ENCODE results near the gene ITGA2. TPM values are rescaled to one million over a fixed set of nuclear protein-coding genes. Genes with fewer than 3 reads are reported as not detected.

ITGA2 gene
- total RNA-seq, 1 experiment from 2014 or later = 1.8 TPM

DNA sequence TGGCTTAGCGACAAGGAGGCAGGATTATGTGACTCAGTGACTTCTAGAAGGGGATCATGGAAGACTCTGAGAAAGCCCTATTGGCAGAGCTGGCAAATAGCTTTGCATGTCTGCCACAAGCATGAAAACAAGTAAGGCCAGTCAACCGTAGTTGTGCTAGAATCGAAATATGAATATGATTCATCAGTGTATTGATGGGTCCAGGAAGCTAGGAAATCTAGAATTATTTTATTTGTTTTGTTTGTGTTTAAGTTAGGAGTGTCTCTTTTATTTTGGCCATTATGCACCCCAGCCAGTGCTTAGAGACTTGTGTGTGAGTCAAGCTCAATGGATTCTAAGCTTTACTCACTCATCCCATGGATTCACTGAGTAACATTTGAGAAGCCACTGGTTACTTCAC is 3.8 kb upstream of the ITGA2 start:
- no peak for DNase-seq (ENCODE audit: low read depth)
- in situ Hi-C loops (cut with HindIII; ENCODE audit: low pct_unique_long_range_greater_than_20kb, low sequenced_read_pairs) = no loop called here

- DNase-seq (ENCODE audit: low read depth) = peak; percentile 36
- in situ Hi-C loops (cut with HindIII; ENCODE audit: low pct_unique_long_range_greater_than_20kb, low sequenced_read_pairs) = no loop called here
These were observed 1.3 kb upstream of the ITGA2 start for GRCh38 chr5:52987711-52988331.

DNA sequence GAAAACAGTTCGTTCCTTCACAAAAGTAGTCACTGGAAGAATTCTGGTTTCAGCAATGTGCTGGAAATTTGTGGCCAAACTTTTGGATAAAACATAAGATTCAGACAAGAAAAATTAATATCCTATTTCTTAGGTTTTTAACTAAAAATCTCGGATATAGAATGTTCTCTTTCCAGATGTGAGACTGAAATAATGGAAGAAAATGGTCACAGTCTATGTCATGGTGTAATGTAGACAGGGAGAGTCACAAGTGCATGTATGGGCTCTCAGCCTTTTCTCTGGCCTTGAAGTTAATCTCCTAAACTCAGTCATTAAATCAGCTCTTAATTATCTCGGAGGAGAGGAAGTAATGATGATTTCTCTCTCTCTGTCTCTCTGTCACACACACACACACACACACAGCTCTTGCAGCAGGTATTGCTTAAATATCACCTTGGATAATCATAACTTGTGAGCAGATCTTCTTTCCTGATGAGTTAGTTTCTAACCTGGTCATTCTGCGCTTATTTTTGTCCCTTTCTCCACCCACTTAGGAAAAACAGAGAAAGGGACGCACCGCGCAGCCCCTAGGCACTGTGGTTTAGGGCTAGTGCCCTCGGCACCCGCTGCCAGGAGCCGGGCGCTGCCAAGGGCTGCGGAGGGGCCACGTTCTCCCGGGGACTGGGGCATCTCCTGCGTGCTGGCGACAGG is 672 bp upstream of the ITGA2 start:
- in situ Hi-C loops (cut with HindIII; ENCODE audit: low pct_unique_long_range_greater_than_20kb, low sequenced_read_pairs) = no loop called here
- peak; percentile 44 for DNase-seq (ENCODE audit: low read depth)

DNA sequence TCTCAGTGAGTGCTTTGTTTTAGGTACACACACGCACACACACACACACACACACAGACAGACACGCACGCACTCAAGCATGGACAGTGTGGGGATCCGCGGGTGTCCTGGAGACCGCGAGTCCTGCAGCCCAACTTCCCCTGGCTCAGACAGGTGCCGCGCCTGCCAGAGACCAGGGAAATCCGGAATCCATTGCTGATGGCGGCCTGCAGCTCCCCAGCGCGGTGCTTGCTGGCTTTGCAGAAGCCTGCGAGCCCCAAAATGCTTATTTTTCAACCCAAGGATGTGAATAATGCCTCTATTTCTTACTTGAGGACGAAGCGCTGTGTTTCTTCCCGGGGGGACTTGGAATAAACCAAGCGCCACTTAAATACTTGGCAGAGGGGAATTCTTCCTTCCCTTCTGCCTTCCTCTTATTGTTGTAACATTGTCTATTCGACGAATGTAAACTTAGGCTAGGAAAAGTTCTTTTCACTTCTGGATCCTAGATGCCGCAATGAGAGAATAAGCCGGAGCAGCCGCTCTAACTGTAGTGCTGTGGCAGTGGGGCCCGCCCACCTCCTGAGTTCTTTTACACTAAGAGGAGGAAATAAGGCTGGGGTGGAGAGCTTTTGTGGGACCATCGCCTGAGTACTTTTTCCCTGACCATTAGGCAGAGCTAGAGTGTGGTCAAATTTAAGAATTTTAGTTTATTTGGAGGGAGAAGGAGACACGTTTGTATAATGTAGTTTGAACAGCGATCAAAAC is 802 bp downstream of the ITGA2 start:
- peak; percentile 54 for DNase-seq (ENCODE audit: low read depth)
- in situ Hi-C loops (cut with HindIII; ENCODE audit: low pct_unique_long_range_greater_than_20kb, low sequenced_read_pairs) = no loop called here

DNA sequence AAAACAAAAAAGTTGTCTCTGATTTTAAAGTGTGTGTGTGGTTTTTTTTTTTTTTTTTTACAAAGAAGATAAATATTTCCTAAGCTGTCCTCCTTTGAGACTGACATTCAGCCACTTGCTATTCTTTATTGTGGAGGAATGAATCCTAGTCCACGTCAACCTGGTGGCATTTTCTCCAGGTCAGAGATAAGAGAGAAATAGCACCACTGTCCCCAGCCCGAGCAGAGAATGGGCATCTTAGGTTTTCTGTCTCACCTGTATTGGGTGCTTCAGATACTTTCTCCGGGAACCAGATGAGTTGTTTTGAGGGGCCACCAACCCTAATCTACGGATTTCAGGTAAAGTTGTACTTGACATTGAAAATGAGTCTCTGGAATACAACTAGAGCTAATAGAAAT is 1.4 kb downstream of the ITGA2 start:
- no peak for DNase-seq (ENCODE audit: low read depth)
- in situ Hi-C loops (cut with HindIII; ENCODE audit: low pct_unique_long_range_greater_than_20kb, low sequenced_read_pairs) = no loop called here

GRCh38 chr5:52993367-52993766 is 4.2 kb downstream of the ITGA2 start:
- no peak for DNase-seq (ENCODE audit: low read depth)
- in situ Hi-C loops (cut with HindIII; ENCODE audit: low pct_unique_long_range_greater_than_20kb, low sequenced_read_pairs) = no loop called here

DNA sequence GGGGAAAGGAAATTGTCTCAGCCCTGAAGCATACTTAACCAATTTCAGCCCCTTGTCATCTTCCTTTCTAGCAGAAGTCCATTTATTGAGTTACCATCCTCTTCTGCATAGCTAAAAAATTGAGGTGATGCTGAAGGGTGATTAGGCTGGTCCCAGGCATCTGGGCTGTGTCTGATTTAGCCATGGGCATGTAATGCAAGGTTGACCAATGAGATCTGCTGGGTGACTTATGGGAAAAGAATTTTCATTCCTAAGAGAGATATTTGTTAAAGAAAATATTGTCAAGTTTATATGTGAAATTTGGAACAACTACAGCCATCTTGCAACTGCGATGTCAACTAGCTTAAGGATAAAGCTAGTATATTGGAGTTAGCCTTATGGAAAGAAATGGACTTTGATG is 5.1 kb downstream of the ITGA2 start:
- in situ Hi-C loops (cut with HindIII; ENCODE audit: low pct_unique_long_range_greater_than_20kb, low sequenced_read_pairs) = no loop called here
- DNase-seq (ENCODE audit: low read depth) = no peak

GRCh38 chr5:52995095-52995494 is 5.9 kb downstream of the ITGA2 start:
- in situ Hi-C loops (cut with HindIII; ENCODE audit: low pct_unique_long_range_greater_than_20kb, low sequenced_read_pairs) = no loop called here
- DNase-seq (ENCODE audit: low read depth) = no peak

GRCh38 chr5:52995914-52996313 is 6.8 kb downstream of the ITGA2 start:
- no peak for DNase-seq (ENCODE audit: low read depth)
- in situ Hi-C loops (cut with HindIII; ENCODE audit: low pct_unique_long_range_greater_than_20kb, low sequenced_read_pairs) = no loop called here

GRCh38 chr5:52996979-52997378 is 7.8 kb downstream of the ITGA2 start:
- DNase-seq (ENCODE audit: low read depth) = no peak
- in situ Hi-C loops (cut with HindIII; ENCODE audit: low pct_unique_long_range_greater_than_20kb, low sequenced_read_pairs) = no loop called here

DNA sequence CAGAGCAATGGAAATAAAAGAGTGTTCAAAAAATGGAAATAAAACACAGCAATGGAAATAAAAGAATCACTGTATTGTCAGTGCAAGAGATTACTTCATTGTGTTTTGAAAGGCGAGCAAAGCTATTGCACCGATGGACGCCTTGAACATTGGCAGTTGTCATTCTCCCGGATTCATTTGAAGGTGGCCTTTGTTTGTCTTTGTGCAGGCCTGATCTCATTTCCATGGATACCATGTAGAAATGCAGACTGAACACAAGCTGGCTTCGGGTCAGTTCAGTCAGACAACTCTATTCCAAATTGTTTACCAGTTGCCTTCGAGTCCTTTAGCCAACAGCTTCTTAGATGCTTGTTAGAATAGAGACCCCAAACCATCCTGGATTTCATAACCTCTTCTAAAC is 8.3 kb downstream of the ITGA2 start:
- peak; percentile 14 for DNase-seq (ENCODE audit: low read depth)
- in situ Hi-C loops (cut with HindIII; ENCODE audit: low pct_unique_long_range_greater_than_20kb, low sequenced_read_pairs) = no loop called here

DNA sequence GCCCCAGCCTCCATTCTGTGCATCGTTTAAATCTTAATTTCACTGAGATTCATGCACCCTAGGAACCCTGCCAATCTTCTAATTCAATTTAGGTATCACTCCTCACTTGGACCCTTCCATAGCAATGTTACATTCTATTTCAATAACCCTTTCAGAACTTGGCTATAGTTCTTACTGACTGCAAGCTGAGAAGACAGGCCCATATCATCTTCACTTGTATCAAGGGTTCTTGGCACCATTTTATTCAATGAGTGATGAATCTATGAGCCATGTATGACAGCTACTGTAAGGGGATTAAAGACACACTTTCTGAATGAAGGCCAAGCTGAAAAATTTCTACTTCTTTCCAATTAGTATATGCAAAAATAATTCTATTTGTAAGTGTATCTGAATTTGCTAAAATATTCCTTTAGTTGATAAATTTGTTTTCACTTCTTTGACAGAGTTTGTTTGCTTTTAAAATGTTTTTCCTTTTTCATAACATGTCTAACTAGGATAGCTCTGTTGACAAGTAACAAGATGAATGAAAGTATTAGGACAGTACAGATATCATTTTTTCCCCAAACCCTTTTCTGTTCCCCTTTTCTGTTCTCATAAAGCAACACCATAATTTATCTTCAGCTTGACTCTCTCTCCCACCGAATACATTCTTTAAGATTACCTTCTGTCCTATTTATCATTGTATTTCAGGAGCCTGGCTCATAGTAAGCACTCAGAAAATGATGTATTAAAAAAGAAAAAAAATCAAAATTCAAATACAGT is 9.6 kb downstream of the ITGA2 start:
- DNase-seq (ENCODE audit: low read depth) = no peak
- in situ Hi-C loops (cut with HindIII; ENCODE audit: low pct_unique_long_range_greater_than_20kb, low sequenced_read_pairs) = no loop called here

GRCh38 chr5:52999344-52999949 is 10.3 kb downstream of the ITGA2 start:
- DNase-seq (ENCODE audit: low read depth) = no peak
- in situ Hi-C loops (cut with HindIII; ENCODE audit: low pct_unique_long_range_greater_than_20kb, low sequenced_read_pairs) = no loop called here

GRCh38 chr5:53001541-53001940 is 12.4 kb downstream of the ITGA2 start:
- in situ Hi-C loops (cut with HindIII; ENCODE audit: low pct_unique_long_range_greater_than_20kb, low sequenced_read_pairs) = no loop called here
- no peak for DNase-seq (ENCODE audit: low read depth)

DNA sequence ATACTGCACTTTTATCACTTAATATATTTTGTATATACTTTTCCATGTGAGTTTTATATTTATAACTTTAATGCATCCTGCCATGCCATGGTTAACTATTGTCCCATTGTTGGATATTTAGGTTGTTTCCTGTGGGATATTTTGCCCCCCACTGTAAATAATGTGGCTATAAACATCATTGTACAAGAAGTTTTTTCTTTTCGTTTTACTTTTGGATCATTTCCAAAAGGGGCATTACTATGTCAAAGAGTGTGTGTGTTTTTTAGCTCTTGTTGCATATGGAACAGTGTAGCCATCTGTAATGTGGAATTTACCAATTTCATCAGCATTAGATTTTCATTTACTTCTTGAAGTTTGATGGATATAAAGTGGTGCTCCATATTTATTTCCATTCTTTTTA is 13.3 kb downstream of the ITGA2 start:
- in situ Hi-C loops (cut with HindIII; ENCODE audit: low pct_unique_long_range_greater_than_20kb, low sequenced_read_pairs) = no loop called here
- no peak for DNase-seq (ENCODE audit: low read depth)

DNA sequence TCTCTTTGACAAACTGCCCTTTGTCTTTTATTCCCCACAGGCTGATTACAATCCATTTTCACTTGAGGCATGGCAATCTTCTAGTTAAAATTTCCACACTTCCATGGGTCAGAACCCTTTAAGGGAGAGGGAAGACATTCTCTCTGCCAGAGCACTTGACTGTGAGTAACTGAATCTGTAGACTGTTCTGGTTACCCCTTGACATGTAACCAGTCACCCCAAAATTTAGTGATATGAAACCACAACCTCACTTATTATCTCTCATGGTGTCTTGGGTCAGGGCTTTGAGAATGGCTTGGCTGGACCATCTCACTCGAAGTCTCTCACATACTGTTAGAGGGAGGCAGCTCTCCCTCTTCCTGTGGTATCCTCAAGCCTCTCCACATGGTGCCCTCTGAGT is 14.0 kb downstream of the ITGA2 start:
- in situ Hi-C loops (cut with HindIII; ENCODE audit: low pct_unique_long_range_greater_than_20kb, low sequenced_read_pairs) = no loop called here
- DNase-seq (ENCODE audit: low read depth) = no peak

DNA sequence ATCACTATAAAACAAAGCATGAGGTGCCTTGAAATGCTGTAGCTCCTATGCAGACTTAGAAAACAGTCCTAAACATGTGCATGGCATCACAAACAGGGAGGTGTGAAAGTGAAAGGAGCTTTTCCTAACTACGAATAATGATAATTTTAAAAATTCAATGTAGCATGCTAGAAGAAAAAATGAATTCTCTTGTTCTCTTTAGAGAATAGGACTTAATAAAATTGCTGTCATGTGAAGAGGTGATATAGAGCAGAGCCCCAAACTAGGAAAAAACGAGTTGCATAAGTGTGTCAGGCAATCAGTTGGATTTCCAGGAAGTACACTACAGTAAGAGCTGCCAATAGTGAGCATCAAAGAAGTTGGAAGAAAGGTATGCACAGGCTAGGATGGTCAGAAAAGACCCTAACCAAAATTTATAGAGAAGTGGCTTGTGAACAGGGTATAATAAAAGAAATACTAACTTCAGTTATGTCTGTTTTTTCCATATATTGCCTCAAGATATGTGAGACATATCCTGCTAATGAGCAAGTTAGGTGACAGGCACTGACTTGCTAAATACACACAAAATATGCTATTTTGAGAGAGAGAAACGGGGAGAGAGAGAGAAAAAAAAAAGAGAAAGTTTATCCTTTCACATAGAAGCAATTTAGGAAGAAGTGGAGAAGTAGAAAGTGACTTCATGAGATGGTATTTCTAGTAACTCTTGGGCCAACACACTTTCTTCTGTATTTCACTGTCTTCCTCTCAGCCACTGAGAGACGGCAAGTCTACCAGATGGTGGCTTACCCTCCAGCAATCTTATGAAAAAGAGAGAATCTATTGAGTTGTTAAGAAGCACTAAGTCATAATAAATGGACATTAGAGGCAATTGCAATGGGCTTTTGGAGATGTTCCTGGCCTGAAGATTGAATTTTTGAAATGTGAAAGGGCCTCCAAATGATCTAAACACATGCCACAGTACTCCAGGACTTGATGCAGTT is 18.0 kb downstream of the ITGA2 start:
- no peak for DNase-seq (ENCODE audit: low read depth)
- in situ Hi-C loops (cut with HindIII; ENCODE audit: low pct_unique_long_range_greater_than_20kb, low sequenced_read_pairs) = no loop called here
